Esophagus (tissue), 2 donors: ENCODE measurements around the gene HHATL. TPM values are rescaled to one million over a fixed set of nuclear protein-coding genes. Genes with fewer than 3 reads are reported as not detected.

Source experiments
- H3K27ac ChIP-seq, 2 donors: one replicate each; pipeline ENCODE4 v1.5.1; 2013; ENCODE audit warnings: low read depth in 2 of 2, mild to moderate bottlenecking in 2 of 2, inconsistent platforms in 1 of 2, low read length in 1 of 2, moderate library complexity in 1 of 2
- H3K27me3 ChIP-seq, 2 donors: one replicate each; pipeline ENCODE4 v1.6.1; 2013; ENCODE audit warnings: low read length in 2 of 2, control low read depth in 1 of 2, mild to moderate bottlenecking in 1 of 2; ENCODE audit not compliant: insufficient read depth in 2 of 2, control insufficient read depth in 1 of 2
- H3K36me3 ChIP-seq, 2 donors: one replicate each; pipeline ENCODE4 v1.6.1; 2013; ENCODE audit warnings: low read length in 1 of 2; ENCODE audit not compliant: control insufficient read depth in 2 of 2, insufficient read depth in 2 of 2
- H3K4me1 ChIP-seq, 2 donors: one replicate each; pipeline ENCODE4 v1.6.1; 2013; ENCODE audit warnings: low read length in 1 of 2; ENCODE audit not compliant: control insufficient read depth in 2 of 2, insufficient read depth in 2 of 2
- H3K4me3 ChIP-seq, 2 donors: one replicate each; pipeline ENCODE4 v1.5.1; 2013; ENCODE audit warnings: low read length in 2 of 2, mild to moderate bottlenecking in 2 of 2, low read depth in 1 of 2, moderate library complexity in 1 of 2
- H3K9me3 ChIP-seq, 2 donors: one replicate each; pipeline ENCODE4 v1.6.1; 2013; ENCODE audit warnings: mild to moderate bottlenecking in 2 of 2, low read depth in 1 of 2, low read length in 1 of 2, moderate library complexity in 1 of 2; ENCODE audit not compliant: control insufficient read depth in 2 of 2, insufficient read depth in 1 of 2
- whole genome bisulfite sequencing, 2 donors: extraction: QIAGEN DNeasy Blood & Tissue Kit; methylation state at CpG; one replicate each; pipeline ENCODE4 v1.1.7; 2013; 5-methylcytosine and 5-hydroxymethylcytosine counted together
- polyA plus RNA-seq, 2 donors: library from polyadenylated mRNA; stranded (reverse); fragments of 200-250 nt; gene quantifications; one replicate each; pipeline ENCODE4 v1.2.3, GENCODE V29; 2013
- donor health status: healthy with polysubstance abuse.
- donor health status: Bipolar disorder and iron deficiency.

HHATL gene
- polyA plus RNA-seq, 2 donors: 0.12 to 0.41 TPM

- no peaks in the 10 kb centered on the region for H3K9me3 ChIP-seq
- H3K27ac ChIP-seq: no peak overlapping the region
- H3K4me1 ChIP-seq: no peaks in the 10 kb centered on the region
- 72 to 82% methylated on average over 15 of the region's 15 CpGs for WGBS, 2 donors
- H3K4me3 ChIP-seq: no peak overlapping the region
- H3K36me3 ChIP-seq: no peaks in the 10 kb centered on the region
- no peaks in the 10 kb centered on the region for H3K27me3 ChIP-seq
Observed at GRCh38 chr3:42700366-42701288, 2.0 kb downstream of the HHATL start.

GRCh38 chr3:42699511-42699971, 3.1 kb downstream of the HHATL start:
- 77 to 80% methylated on average over 10 of the region's 10 CpGs for WGBS, 2 donors

DNA sequence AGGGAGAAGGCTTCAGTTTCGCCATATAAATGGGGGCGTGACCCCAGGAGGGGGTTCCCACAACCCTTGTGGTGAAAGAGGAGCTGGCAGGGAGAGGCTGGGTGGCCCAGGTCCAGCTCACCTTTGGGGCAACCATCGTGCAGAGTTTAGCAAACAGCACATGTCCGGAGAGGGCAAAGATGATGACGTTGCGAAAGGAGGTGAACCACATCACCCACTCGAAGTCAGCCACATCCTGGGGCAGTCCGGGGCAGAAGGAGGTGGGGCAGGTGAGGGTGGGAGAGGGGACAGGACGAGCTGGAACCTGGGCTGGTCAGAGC, 3.7 kb downstream of the HHATL start:
- WGBS, 2 donors: 65 to 68% methylated on average over 9 of the region's 9 CpGs
- H3K9me3 ChIP-seq: no peaks in the 10 kb centered on the region

More at GRCh38 chr3:42699511-42699971, 3.1 kb downstream of the HHATL start:
- no peaks in the 10 kb centered on the region for H3K27me3 ChIP-seq
- no peaks in the 10 kb centered on the region for H3K36me3 ChIP-seq
- H3K4me3 ChIP-seq: no peak overlapping the region
- no peaks in the 10 kb centered on the region for H3K9me3 ChIP-seq
- H3K27ac ChIP-seq: no peak overlapping the region
- H3K4me1 ChIP-seq: no peaks in the 10 kb centered on the region

DNA sequence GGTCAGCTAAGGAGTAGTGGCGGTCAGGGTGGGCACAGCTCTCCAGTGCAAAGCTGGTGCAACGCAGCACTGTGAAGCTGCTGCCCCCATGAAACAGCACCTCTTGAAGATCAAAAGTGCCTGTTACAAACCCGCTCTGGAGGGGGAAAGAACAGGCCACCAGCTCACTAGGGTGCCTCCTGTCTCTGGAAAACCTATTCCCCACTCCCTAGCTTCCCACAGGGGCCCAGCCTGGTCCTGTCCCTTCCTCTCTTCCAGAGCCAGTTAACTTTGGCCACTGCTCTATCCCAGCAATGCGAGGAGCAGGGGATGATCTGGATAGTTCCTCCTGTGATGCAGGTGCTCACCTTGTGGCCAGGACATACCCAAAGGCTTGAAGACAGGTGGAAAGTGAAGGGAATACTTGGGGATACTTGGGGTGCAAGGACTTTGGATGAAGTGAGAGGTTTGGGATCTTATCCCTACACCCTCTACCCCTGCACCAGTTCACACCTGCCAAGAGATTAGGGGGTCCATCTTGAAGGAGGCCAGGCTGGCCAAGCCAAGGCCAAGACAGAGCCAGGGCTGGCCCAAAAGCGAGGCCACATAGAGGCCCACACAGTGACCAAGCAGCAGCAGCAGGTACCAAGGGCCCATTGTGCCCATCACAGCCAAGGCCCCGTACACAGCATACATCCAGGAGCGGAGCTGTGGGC, 4.2 kb downstream of the HHATL start:
- no peaks in the 10 kb centered on the region for H3K4me1 ChIP-seq
- H3K36me3 ChIP-seq: no peaks in the 10 kb centered on the region
- H3K27ac ChIP-seq: no peak overlapping the region
- H3K9me3 ChIP-seq: no peaks in the 10 kb centered on the region
- no peaks in the 10 kb centered on the region for H3K27me3 ChIP-seq
- WGBS, 2 donors: 86 to 92% methylated on average over 7 of the region's 7 CpGs
- H3K4me3 ChIP-seq: no peak overlapping the region

More for the DNA sequence above, 3.7 kb downstream of the HHATL start:
- Histone ChIP-seq H3K4me1 (no peaks in the 10 kb centered on the region), H3K36me3 (no peaks in the 10 kb centered on the region), H3K4me3 (no peak overlapping the region), H3K27me3 (no peaks in the 10 kb centered on the region), H3K27ac (no peak overlapping the region)

DNA sequence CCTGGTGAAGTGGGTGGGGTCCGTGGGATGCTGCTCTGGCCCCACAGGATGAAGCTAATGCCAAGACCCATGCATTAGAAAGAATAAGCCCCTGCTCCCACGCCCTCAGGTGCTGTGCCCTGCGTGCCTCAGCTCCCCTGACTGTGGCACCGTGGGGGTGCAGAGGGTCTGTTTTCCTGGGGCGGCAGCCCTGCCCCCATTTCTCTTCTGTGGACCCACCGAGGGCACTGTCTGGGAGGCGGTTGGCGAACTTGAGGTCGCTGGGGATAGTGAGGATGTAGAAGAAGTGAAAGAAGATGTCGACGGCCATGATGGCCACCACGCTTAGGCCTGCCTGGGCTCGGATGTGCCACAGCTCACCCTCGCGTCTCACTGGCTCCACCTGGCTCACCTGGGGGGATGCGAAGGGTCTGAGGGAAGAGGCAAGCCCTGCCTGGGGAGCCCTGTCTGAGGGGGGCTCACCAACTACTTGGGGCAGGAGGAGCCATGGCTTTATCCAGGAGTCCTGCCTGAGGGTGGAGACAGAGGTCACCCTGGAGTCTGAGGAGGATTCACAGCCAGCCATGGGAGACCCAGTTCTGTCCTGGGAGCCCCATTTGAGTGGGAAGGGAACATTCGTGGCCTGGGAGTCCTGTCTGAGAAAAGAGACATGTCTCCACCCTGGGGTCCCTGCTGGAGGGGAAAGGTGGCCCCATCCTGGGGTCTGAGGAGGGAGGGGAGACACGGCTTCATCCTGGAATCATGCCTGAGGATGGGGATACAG, 5.1 kb downstream of the HHATL start:
- 89 to 90% methylated on average over 18 of the region's 18 CpGs for WGBS, 2 donors
- H3K4me3 ChIP-seq: no peak overlapping the region
- H3K4me1 ChIP-seq: no peaks in the 10 kb centered on the region
- H3K27ac ChIP-seq: no peak overlapping the region
- no peaks in the 10 kb centered on the region for H3K27me3 ChIP-seq
- H3K36me3 ChIP-seq: no peaks in the 10 kb centered on the region
- no peaks in the 10 kb centered on the region for H3K9me3 ChIP-seq

- Histone ChIP-seq H3K9me3 (no peaks in the 10 kb centered on the region), H3K36me3 (no peaks in the 10 kb centered on the region), H3K4me3 (no peak overlapping the region), H3K4me1 (no peaks in the 10 kb centered on the region), H3K27me3 (no peaks in the 10 kb centered on the region), H3K27ac (no peak overlapping the region)
- WGBS, 2 donors: 74 to 82% methylated on average over 19 of the region's 19 CpGs
Observed at GRCh38 chr3:42696356-42697288, 6.0 kb downstream of the HHATL start.

GRCh38 chr3:42694366-42694765, 8.2 kb downstream of the HHATL start:
- H3K4me1 ChIP-seq: no peaks in the 10 kb centered on the region
- no peaks in the 10 kb centered on the region for H3K27me3 ChIP-seq
- no peak overlapping the region for H3K4me3 ChIP-seq
- H3K36me3 ChIP-seq: no peaks in the 10 kb centered on the region
- no peak overlapping the region for H3K27ac ChIP-seq
- no peaks in the 10 kb centered on the region for H3K9me3 ChIP-seq

DNA sequence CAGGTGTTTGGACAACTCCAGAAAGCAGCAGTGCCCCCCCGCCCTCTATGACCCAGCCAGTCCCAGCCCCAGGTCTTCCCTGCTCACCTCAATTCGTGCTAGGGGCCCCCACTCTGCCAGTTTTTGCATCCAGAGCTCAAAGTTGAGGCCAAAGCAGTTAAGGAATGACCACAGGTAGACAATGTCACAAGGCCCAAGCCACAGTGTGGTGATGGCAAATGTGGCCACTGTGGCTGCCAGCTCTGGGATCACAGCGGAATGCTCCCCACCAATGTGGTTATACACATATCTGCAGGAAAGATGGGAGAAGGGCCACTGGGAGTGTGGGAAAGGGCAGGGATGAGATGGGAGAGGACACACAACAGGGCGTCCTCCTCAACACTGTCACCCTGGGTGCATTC, 9.1 kb downstream of the HHATL start:
- no peak overlapping the region for H3K27ac ChIP-seq
- no peaks in the 10 kb centered on the region for H3K36me3 ChIP-seq
- H3K4me3 ChIP-seq: no peak overlapping the region
- 78 to 84% methylated on average over 4 of the region's 4 CpGs for WGBS, 2 donors
- H3K4me1 ChIP-seq: no peaks in the 10 kb centered on the region
- H3K9me3 ChIP-seq: no peaks in the 10 kb centered on the region
- no peaks in the 10 kb centered on the region for H3K27me3 ChIP-seq
